ENCODE results near the gene SYNE1. TPM values are rescaled to one million over a fixed set of nuclear protein-coding genes. Genes with fewer than 3 reads are reported as not detected.

SYNE1 gene
- total RNA-seq, 2 experiments from 2014 or later: 17.7 to 24.0 TPM

DNA sequence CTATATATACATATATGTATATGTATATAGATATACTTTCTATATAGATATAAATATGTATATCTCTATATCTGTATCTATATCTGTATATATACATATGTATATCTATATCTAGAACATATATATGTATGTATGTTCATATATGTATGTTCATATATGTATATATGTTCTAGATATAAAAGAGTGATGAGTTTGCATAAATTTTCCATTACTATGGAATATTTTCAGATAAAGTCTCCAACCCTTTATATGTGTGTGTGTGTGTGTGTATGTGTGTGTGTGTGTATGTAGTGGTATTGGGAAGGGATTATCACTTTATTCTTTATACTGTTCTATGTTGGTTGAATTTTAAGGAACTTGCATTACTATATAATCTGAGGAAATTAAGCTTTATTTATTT lies 33.3 kb downstream of the SYNE1 start:
- Mint-ChIP-seq H3K36me3 (ENCODE audit: low read depth) (no peaks in the 10 kb centered on the region), H3K27ac (no peak overlapping the region), H3K27me3 (ENCODE audit: low read depth) (peaks cover 6% of the 10 kb centered on the region), H3K4me1 (ENCODE audit: low read depth) (no peaks in the 10 kb centered on the region), H3K4me3 (no peak overlapping the region), H3K9me3 (no peaks in the 10 kb centered on the region)
- intact Hi-C loops (cut with micrococcal nuclease): no loop called here
- no peak for DNase-seq
- CTCF ChIA-PET: no interaction called here

DNA sequence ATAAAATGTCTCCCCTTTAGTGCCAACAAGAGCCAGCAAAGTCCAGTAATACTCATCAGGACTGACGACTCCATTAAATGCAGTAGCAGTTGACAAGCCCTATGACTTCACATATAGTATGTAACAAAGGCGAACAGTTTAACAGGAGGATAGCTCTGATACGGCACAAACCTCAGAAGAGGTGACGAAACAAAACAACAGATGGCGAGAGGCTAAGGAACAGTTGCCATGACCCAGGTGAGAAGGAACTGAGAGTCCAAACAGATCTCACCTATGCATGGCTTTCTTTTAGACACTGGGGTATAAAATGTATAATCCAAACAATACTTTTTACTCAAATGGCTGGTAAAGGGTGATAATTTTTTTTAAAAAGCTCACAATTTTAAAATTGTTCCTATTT lies 37.1 kb downstream of the SYNE1 start:
- intact Hi-C loops (cut with micrococcal nuclease): no loop called here
- Mint-ChIP-seq H3K36me3 (ENCODE audit: low read depth) (no peaks in the 10 kb centered on the region), H3K4me1 (ENCODE audit: low read depth) (no peaks in the 10 kb centered on the region), H3K4me3 (no peak overlapping the region), H3K9me3 (no peaks in the 10 kb centered on the region), H3K27me3 (ENCODE audit: low read depth) (peaks cover 6% of the 10 kb centered on the region), H3K27ac (no peak overlapping the region)
- DNase-seq: no peak
- CTCF ChIA-PET: no interaction called here

DNA sequence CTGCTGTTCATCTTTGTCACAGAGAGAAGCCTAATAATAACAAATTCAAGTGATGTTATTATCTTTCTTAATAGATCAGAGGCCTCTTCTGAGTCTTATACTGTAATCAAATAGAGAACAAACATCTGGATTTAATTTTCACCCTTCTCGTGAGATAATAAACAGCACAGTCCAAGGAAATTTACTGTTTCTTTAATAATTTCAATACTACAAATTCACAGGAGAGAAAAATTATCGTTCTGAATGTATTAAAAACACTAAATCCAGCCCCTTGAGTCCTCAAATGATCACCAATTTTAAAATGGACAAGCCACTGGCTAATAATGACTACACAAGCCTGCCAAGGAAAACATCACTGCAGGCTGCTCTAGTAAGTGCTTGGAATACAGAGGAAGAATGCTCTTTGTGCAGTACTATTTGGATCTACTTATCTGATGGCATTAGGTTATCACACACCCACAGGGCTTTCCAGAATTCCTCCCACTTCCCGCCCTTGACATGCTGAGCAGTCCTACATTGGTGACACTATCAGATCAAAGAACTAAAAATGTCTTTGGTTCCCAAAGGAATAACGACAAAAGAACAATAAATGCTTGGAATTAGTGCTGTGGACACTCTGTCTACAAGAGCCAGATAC lies 38.1 kb downstream of the SYNE1 start:
- Mint-ChIP-seq H3K4me1 (ENCODE audit: low read depth) (no peaks in the 10 kb centered on the region), H3K4me3 (no peak overlapping the region), H3K9me3 (no peaks in the 10 kb centered on the region), H3K27ac (no peak overlapping the region), H3K27me3 (ENCODE audit: low read depth) (peaks cover 6% of the 10 kb centered on the region), H3K36me3 (ENCODE audit: low read depth) (no peaks in the 10 kb centered on the region)
- intact Hi-C loops (cut with micrococcal nuclease): no loop called here
- DNase-seq: no peak
- CTCF ChIA-PET: no interaction called here

DNA sequence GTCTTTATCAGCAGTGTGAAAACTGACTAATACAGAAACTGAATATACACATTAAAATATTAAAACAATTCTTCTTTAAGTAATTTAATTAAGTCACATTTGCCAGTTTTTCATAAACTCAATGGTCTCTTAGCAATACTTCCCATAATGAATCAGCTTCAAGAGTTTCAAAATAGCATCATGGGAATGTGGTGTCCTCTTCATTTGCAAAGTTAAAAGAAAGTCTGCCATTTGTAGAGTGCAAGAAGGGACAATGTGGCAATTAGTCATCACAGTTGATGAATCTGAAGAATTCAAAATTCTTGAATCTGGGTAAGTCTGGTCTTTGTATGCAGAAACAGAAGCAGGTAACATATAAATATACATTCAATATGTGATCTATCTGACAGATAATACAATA lies 38.7 kb downstream of the SYNE1 start:
- CTCF ChIA-PET: interaction anchor here (0.7 kb wide), 1 partner anchor 73 kb away, joined by 3 read pairs; no protein-coding TSS in a partner anchor
- no peak overlapping the region for H3K27ac Mint-ChIP-seq
- intact Hi-C loops (cut with micrococcal nuclease): no loop called here
- H3K9me3 Mint-ChIP-seq: no peaks in the 10 kb centered on the region
- H3K4me3 Mint-ChIP-seq: no peak overlapping the region
- no peaks in the 10 kb centered on the region for H3K4me1 Mint-ChIP-seq (ENCODE audit: low read depth)
- H3K36me3 Mint-ChIP-seq (ENCODE audit: low read depth): no peaks in the 10 kb centered on the region
- no peak for DNase-seq
- H3K27me3 Mint-ChIP-seq (ENCODE audit: low read depth): peaks cover 6% of the 10 kb centered on the region

DNA sequence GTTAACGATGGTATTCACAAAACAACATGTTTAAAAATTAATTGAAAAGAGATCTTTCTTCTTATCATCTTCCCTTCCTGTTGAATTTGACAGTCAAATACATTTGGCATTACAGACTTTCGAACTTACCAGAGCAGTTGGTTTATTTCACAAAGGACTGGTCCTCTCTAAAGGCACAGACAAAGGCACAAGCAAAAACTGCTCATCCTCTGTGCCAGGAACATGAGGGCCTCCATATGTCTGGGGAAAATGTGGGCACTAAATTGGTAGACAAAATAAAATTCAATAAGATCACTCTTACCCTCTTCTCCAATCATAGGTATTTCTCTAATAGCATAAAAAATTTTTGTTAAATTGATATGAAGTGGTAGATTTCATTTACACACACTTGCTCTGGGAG lies 40.4 kb downstream of the SYNE1 start:
- intact Hi-C loops (cut with micrococcal nuclease): no loop called here
- H3K27me3 Mint-ChIP-seq (ENCODE audit: low read depth): peaks cover 6% of the 10 kb centered on the region
- CTCF ChIA-PET: no interaction called here
- H3K27ac Mint-ChIP-seq: no peak overlapping the region
- no peaks in the 10 kb centered on the region for H3K36me3 Mint-ChIP-seq (ENCODE audit: low read depth)
- no peaks in the 10 kb centered on the region for H3K9me3 Mint-ChIP-seq
- no peak for DNase-seq
- H3K4me3 Mint-ChIP-seq: no peak overlapping the region
- no peaks in the 10 kb centered on the region for H3K4me1 Mint-ChIP-seq (ENCODE audit: low read depth)

DNA sequence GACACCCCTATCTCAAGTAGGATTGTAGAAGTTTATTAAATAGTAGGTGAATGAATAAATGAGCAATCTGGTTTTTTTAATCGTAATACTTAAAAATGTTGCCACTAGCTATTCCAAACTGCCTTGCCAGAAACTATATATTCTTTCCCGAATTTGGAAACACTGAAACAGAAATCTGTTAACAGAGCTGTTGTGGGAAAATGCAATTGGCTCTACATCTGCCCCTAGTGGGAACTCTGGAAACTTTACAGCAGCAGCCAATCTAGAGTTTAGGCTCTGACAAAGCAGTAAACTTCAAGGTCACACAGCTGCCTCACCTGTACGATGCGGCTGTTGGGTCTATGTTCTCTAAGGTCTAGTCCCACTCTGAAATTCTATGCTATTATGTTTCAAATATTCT lies 41.7 kb downstream of the SYNE1 start:
- DNase-seq: no peak
- Mint-ChIP-seq H3K36me3 (ENCODE audit: low read depth) (no peaks in the 10 kb centered on the region), H3K27ac (no peak overlapping the region), H3K4me1 (ENCODE audit: low read depth) (no peaks in the 10 kb centered on the region), H3K9me3 (no peaks in the 10 kb centered on the region), H3K27me3 (ENCODE audit: low read depth) (peaks cover 3% of the 10 kb centered on the region), H3K4me3 (no peak overlapping the region)
- intact Hi-C loops (cut with micrococcal nuclease): no loop called here
- CTCF ChIA-PET: interaction anchor here (1.8 kb wide), 1 partner anchor 47 kb away, joined by 4 read pairs; no protein-coding TSS in a partner anchor

DNA sequence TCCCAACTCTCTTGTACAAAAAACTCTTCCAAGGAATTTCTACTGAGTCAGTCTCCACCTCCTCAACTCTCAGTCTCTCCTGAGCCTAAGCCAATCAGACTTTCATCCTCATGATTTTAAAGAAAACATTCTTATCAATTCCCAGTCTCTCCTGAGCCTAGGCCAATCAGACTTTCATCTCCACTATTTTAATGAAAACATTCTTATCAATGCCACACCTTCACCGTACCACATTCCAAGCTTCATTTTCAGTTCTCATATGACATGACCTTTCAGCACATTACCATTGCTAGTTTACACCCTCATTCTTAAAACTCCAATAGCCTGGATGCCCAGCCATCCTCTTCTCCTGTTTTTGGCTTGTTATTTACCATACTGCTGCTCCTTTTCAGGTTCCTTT lies 42.5 kb downstream of the SYNE1 start:
- no peaks in the 10 kb centered on the region for H3K27me3 Mint-ChIP-seq (ENCODE audit: low read depth)
- CTCF ChIA-PET: interaction anchor here (1.8 kb wide), 1 partner anchor 48 kb away, joined by 4 read pairs; no protein-coding TSS in a partner anchor
- no peak overlapping the region for H3K27ac Mint-ChIP-seq
- H3K36me3 Mint-ChIP-seq (ENCODE audit: low read depth): no peaks in the 10 kb centered on the region
- H3K4me3 Mint-ChIP-seq: no peak overlapping the region
- no peaks in the 10 kb centered on the region for H3K4me1 Mint-ChIP-seq (ENCODE audit: low read depth)
- no peaks in the 10 kb centered on the region for H3K9me3 Mint-ChIP-seq
- no peak for DNase-seq
- intact Hi-C loops (cut with micrococcal nuclease): no loop called here

DNA sequence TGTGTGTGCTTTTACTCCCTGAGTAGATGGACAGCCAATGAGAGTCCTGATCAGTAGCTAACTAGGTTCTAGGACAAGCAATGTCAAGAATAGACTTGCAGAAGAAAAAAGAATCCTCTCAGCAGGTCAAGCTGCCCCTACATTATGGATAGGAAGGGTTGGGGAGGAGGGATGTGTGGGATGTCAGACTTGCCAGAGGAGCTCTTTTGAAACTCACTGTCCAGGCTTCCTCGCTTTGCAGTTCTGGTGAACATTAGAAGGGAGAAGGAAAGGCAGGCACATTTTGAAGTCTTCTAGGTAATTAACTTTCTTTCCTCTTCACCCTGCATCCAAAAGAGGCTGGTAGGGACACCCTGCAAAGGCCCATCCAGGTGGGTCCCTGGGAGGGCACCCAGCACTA lies 48.7 kb downstream of the SYNE1 start:
- H3K4me3 Mint-ChIP-seq: no peak overlapping the region
- H3K27ac Mint-ChIP-seq: no peak overlapping the region
- H3K9me3 Mint-ChIP-seq: no peaks in the 10 kb centered on the region
- no peak for DNase-seq
- no peaks in the 10 kb centered on the region for H3K36me3 Mint-ChIP-seq (ENCODE audit: low read depth)
- peaks cover 3% of the 10 kb centered on the region for H3K27me3 Mint-ChIP-seq (ENCODE audit: low read depth)
- no peaks in the 10 kb centered on the region for H3K4me1 Mint-ChIP-seq (ENCODE audit: low read depth)
- CTCF ChIA-PET: no interaction called here
- intact Hi-C loops (cut with micrococcal nuclease): no loop called here

DNA sequence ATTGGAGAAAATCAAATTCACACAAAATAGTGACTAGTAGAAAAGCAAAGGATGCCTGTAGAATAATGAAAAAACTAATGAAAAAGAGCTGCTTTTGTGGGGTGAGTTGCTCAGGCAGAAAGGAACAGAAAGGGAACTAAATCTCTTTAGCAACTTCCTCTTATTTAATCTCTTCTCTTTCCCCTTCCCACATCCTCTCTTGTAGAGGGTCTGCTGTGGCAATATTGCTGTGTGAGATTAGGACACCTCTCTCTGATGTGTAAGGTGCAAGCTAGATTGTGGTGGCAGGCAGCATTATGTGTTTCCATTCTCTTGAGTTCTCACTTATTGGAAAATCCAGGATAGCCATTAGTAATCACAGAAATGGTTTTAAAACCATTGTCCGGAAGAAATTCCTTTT lies 49.7 kb downstream of the SYNE1 start:
- DNase-seq: no peak
- H3K4me1 Mint-ChIP-seq (ENCODE audit: low read depth): no peaks in the 10 kb centered on the region
- H3K27me3 Mint-ChIP-seq (ENCODE audit: low read depth): peaks cover 3% of the 10 kb centered on the region
- H3K9me3 Mint-ChIP-seq: no peaks in the 10 kb centered on the region
- intact Hi-C loops (cut with micrococcal nuclease): no loop called here
- no peaks in the 10 kb centered on the region for H3K36me3 Mint-ChIP-seq (ENCODE audit: low read depth)
- H3K27ac Mint-ChIP-seq: no peak overlapping the region
- CTCF ChIA-PET: no interaction called here
- H3K4me3 Mint-ChIP-seq: no peak overlapping the region

DNA sequence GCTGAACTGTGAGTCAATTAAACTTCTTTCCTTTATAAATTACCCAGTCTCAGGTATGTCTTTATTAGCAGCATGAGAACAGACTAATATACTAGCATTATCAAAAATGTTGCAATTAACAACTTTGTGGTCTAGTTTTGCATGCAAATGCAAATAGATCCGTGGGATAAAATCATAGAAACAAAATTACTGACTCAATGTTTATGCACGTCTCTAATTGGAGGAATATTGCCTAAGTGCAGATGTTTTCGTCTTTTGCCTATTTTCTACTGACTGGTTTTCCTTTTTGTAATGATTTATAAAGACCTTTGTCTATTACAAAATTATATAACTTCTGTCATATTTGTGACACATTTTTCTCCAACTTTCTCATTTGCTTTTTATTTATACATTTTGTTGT lies 51.9 kb downstream of the SYNE1 start:
- H3K36me3 Mint-ChIP-seq (ENCODE audit: low read depth): no peaks in the 10 kb centered on the region
- DNase-seq: no peak
- CTCF ChIA-PET: no interaction called here
- intact Hi-C loops (cut with micrococcal nuclease): no loop called here
- H3K4me1 Mint-ChIP-seq (ENCODE audit: low read depth): no peaks in the 10 kb centered on the region
- no peak overlapping the region for H3K27ac Mint-ChIP-seq
- no peaks in the 10 kb centered on the region for H3K9me3 Mint-ChIP-seq
- peaks cover 3% of the 10 kb centered on the region for H3K27me3 Mint-ChIP-seq (ENCODE audit: low read depth)
- no peak overlapping the region for H3K4me3 Mint-ChIP-seq

DNA sequence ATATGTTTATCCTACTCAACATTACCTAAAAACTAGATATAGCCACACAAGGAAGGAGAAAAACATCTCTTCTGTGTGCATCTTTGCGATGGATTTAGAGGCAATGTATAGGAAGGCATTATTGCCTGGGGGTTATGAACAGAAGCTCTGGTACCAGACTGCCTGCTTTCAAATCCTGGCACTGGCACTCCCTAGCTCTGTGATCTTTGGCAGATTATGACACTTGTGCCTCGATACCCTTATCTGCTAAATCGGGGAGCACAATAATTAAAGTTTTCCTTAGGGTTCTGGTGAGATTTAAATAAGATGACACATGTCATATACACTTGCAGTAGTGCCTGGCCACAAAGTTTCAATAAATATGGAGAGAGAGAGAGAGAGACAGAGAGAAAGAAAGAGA lies 53.3 kb downstream of the SYNE1 start:
- CTCF ChIA-PET: no interaction called here
- H3K9me3 Mint-ChIP-seq: no peaks in the 10 kb centered on the region
- no peak overlapping the region for H3K4me3 Mint-ChIP-seq
- H3K27ac Mint-ChIP-seq: no peak overlapping the region
- DNase-seq: no peak
- H3K36me3 Mint-ChIP-seq (ENCODE audit: low read depth): no peaks in the 10 kb centered on the region
- peaks cover 3% of the 10 kb centered on the region for H3K27me3 Mint-ChIP-seq (ENCODE audit: low read depth)
- intact Hi-C loops (cut with micrococcal nuclease): no loop called here
- H3K4me1 Mint-ChIP-seq (ENCODE audit: low read depth): no peaks in the 10 kb centered on the region

DNA sequence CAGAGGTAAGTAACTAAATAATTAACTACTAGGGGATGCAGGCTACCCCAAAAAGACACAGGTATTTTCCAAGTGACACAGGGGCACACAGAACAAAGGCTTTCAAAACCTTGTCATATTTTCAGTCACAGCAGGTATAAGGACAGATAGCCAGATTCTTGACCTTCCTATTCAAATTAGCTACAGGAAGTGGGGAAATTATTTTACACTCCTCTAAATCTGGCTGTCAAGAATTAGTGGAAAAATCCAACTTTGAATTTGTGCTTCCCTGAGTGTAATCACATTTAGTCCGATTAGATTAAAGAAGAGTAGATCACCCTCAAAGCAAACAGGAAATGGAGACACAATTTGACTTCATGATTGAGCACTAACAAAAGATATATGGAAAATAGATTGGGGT lies 60.6 kb downstream of the SYNE1 start:
- Mint-ChIP-seq H3K27ac (no peak overlapping the region), H3K4me1 (ENCODE audit: low read depth) (no peaks in the 10 kb centered on the region), H3K4me3 (no peak overlapping the region), H3K9me3 (no peaks in the 10 kb centered on the region), H3K36me3 (ENCODE audit: low read depth) (no peaks in the 10 kb centered on the region), H3K27me3 (ENCODE audit: low read depth) (peaks cover 5% of the 10 kb centered on the region)
- intact Hi-C loops (cut with micrococcal nuclease): no loop called here
- CTCF ChIA-PET: no interaction called here
- no peak for DNase-seq

DNA sequence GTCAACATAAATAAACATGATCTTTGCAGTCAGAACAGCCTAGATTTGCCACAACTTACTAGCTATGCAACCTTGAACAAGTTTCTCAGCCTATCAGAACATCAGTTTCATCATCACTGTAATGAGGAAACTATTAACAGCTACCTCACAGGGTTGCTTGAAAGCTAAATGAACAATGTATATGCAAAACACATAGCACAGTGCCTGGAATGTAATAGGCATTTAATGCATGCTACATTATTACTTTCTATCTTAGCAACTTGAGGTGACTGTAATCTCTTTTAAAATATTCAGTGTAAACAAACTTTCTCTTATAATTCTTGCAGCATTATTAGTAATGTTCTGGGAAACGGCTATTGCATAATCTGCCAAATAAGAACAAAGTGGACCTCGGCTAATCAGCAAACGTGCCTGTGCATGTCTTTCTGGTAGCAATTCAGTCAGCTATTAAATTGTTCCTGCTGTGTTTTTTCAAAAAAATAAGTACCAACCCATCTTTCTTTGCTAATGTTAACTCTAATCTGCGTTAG lies 61.5 kb downstream of the SYNE1 start:
- Mint-ChIP-seq H3K27me3 (ENCODE audit: low read depth) (peaks cover 9% of the 10 kb centered on the region), H3K27ac (no peak overlapping the region), H3K36me3 (ENCODE audit: low read depth) (no peaks in the 10 kb centered on the region), H3K9me3 (no peaks in the 10 kb centered on the region), H3K4me1 (ENCODE audit: low read depth) (no peaks in the 10 kb centered on the region), H3K4me3 (no peak overlapping the region)
- CTCF ChIA-PET: no interaction called here
- no peak for DNase-seq
- intact Hi-C loops (cut with micrococcal nuclease): no loop called here
